ENCODE measurements around the gene GPX3. TPM values are rescaled to one million over a fixed set of nuclear protein-coding genes. Genes with fewer than 3 reads are reported as not detected.

The GPX3 gene
- total RNA-seq, 4 donors from 2014 or later, result 3,864 to 9,036 (median 5,113) TPM

- WGBS, 2 donors, result 93 to 94% methylated on average over 10 of the region's 10 CpGs
- peaks cover 0 to 11% (median 0%) of the 10 kb centered on the region in 3 donors for H3K36me3 ChIP-seq
- no peak overlapping the region for H3K27ac ChIP-seq
- H3K4me1 ChIP-seq, result peaks cover 0 to 66% (median 32%) of the 10 kb centered on the region in 4 donors
- H3K4me3 ChIP-seq, result no peak overlapping the region
- H3K27me3 ChIP-seq, result no peaks in the 10 kb centered on the region
- TF ChIP-seq, protein P1, sequence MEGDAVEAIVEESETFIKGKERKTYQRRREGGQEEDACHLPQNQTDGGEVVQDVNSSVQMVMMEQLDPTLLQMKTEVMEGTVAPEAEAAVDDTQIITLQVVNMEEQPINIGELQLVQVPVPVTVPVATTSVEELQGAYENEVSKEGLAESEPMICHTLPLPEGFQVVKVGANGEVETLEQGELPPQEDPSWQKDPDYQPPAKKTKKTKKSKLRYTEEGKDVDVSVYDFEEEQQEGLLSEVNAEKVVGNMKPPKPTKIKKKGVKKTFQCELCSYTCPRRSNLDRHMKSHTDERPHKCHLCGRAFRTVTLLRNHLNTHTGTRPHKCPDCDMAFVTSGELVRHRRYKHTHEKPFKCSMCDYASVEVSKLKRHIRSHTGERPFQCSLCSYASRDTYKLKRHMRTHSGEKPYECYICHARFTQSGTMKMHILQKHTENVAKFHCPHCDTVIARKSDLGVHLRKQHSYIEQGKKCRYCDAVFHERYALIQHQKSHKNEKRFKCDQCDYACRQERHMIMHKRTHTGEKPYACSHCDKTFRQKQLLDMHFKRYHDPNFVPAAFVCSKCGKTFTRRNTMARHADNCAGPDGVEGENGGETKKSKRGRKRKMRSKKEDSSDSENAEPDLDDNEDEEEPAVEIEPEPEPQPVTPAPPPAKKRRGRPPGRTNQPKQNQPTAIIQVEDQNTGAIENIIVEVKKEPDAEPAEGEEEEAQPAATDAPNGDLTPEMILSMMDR (IDR thresholded peaks at IDR 0.05), result no peak
- TF ChIP-seq EP300 (IDR thresholded peaks at IDR 0.05) (no peak), POLR2A (IDR thresholded peaks at IDR 0.05) (no peak)
- DNase-seq (ENCODE audit: low spot score in 2 of 2), result no peak
- H3K9me3 ChIP-seq, result no peaks in the 10 kb centered on the region
These were observed 51.6 kb downstream of the GPX3 start for GRCh38 chr5:151071848-151072629.

- no peaks in the 10 kb centered on the region for H3K9me3 ChIP-seq
- H3K36me3 ChIP-seq, result peaks cover 0 to 11% (median 0%) of the 10 kb centered on the region in 3 donors
- no peak for DNase-seq (ENCODE audit: low spot score in 2 of 2)
- 88 to 93% methylated on average over 5 of the region's 5 CpGs for WGBS, 2 donors
- no peak for TF ChIP-seq EP300 (IDR thresholded peaks at IDR 0.05)
- no peak for TF ChIP-seq POLR2A (IDR thresholded peaks at IDR 0.05)
- TF ChIP-seq, protein P1 (IDR thresholded peaks at IDR 0.05), result no peak
- no peaks in the 10 kb centered on the region for H3K27me3 ChIP-seq
- no peak overlapping the region for H3K27ac ChIP-seq
- no peak overlapping the region for H3K4me3 ChIP-seq
- H3K4me1 ChIP-seq, result peaks cover 0 to 64% (median 28%) of the 10 kb centered on the region in 4 donors
These were observed 52.2 kb downstream of the GPX3 start for GRCh38 chr5:151072630-151073025.

DNA sequence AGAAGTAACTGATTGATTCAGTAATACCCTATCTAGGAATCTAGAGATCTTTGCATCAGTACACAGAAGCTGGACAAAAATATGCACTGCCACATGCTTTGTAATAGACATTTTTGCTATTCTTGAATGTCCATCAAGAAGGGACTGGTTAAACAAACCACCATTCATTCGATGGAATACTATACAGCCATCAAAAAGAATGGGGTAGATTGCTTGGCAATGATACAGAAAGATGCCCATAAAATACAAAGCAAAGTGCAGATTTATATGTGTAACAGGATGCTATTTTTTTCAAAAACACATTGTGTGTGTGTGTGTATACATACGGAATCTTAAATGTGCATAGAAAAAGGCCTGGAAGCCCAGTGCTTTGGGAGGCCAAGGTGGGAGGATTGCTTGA is 52.9 kb downstream of the GPX3 start:
- peaks cover 0 to 64% (median 23%) of the 10 kb centered on the region in 4 donors for H3K4me1 ChIP-seq
- no peak overlapping the region for H3K27ac ChIP-seq
- no peak for DNase-seq (ENCODE audit: low spot score in 2 of 2)
- H3K4me3 ChIP-seq, result no peak overlapping the region
- TF ChIP-seq, protein P1 (IDR thresholded peaks at IDR 0.05), result no peak
- TF ChIP-seq EP300 (IDR thresholded peaks at IDR 0.05), result no peak
- no peak for TF ChIP-seq POLR2A (IDR thresholded peaks at IDR 0.05)
- no peaks in the 10 kb centered on the region for H3K9me3 ChIP-seq
- WGBS, 2 donors, result 96 to 98% methylated on average over 2 of the region's 2 CpGs
- H3K36me3 ChIP-seq, result peaks cover 0 to 15% (median 0%) of the 10 kb centered on the region in 3 donors
- no peaks in the 10 kb centered on the region for H3K27me3 ChIP-seq

DNA sequence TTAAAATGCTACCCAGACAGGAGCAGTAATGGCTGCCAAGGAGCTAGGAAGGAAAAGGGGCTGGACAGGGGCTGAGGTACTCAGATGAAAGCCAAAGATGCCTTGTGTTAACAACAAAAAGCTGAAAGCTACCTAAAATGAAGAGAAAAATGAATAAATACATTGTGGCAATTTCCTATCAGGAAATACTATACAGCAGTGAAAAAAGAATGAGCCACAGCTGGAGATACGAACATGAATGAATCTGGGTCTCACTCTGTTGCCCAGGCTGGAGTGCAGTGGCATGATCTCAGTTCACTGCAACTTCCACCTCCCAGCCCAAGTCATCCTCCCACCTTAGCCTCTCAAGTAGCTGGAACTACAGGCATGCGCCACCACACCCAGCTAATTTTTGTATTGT is 54.2 kb downstream of the GPX3 start:
- H3K27me3 ChIP-seq, result no peaks in the 10 kb centered on the region
- no peak overlapping the region for H3K27ac ChIP-seq
- peaks cover 0 to 20% (median 0%) of the 10 kb centered on the region in 3 donors for H3K36me3 ChIP-seq
- 96 to 100% methylated on average over 2 of the region's 2 CpGs for WGBS, 2 donors
- no peaks in the 10 kb centered on the region for H3K9me3 ChIP-seq
- TF ChIP-seq, protein P1 (IDR thresholded peaks at IDR 0.05), result no peak
- no peak for TF ChIP-seq EP300 (IDR thresholded peaks at IDR 0.05)
- TF ChIP-seq POLR2A (IDR thresholded peaks at IDR 0.05), result no peak
- DNase-seq (ENCODE audit: low spot score in 2 of 2), result no peak
- H3K4me3 ChIP-seq, result no peak overlapping the region
- H3K4me1 ChIP-seq, result peaks cover 0 to 64% (median 20%) of the 10 kb centered on the region in 4 donors

- no peak for DNase-seq (ENCODE audit: low spot score in 2 of 2)
- Histone ChIP-seq H3K27me3 (no peaks in the 10 kb centered on the region), H3K36me3 (peaks cover 0 to 20% (median 0%) of the 10 kb centered on the region in 3 donors), H3K9me3 (no peaks in the 10 kb centered on the region), H3K27ac (peak overlapping the region in 2 of 4 donors; percentile 11 to 46), H3K4me1 (peaks cover 0 to 60% (median 17%) of the 10 kb centered on the region in 4 donors), H3K4me3 (no peak overlapping the region)
- TF ChIP-seq EP300 (IDR thresholded peaks at IDR 0.05) (no peak), POLR2A (IDR thresholded peaks at IDR 0.05) (no peak)
- TF ChIP-seq, protein P1 (IDR thresholded peaks at IDR 0.05), result no peak
- WGBS, 2 donors, result 77 to 86% methylated on average over 4 to 5 of the region's 5 CpGs
These were observed 55.4 kb downstream of the GPX3 start for GRCh38 chr5:151075698-151076331.
